ENCODE results near the gene DUXB. TPM values are rescaled to one million over a fixed set of nuclear protein-coding genes. Genes with fewer than 3 reads are reported as not detected.

DUXB gene
- not detected for total RNA-seq
- under 1 TPM in 1 of 2 donors, not detected in 1; 0.20 TPM for polyA plus RNA-seq (ENCODE audit: insufficient read length in 2 of 2)
- long read RNA-seq, donor 1 = 0 reads
- long read RNA-seq, donor 2 = 0 reads
- long read RNA-seq, donor 3 = 0 reads
- long read RNA-seq, donor 4 = 0 reads

GRCh38 chr16:75701361-75701760 is at the start of gene DUXB:
TSS of gene DUXB (minus strand) at chr16:75701461. CDS start at chr16:75701418, 43 bp downstream.
- no peaks in the 10 kb centered on the region for H3K9me3 ChIP-seq (ENCODE audit: control insufficient read depth, insufficient read depth, low read length)
- H3K4me1 ChIP-seq (ENCODE audit: control insufficient read depth, insufficient read depth, low read length) = no peaks in the 10 kb centered on the region
- no peaks in the 10 kb centered on the region for H3K36me3 ChIP-seq (ENCODE audit: control insufficient read depth, insufficient read depth, low read length)
- H3K27ac ChIP-seq (ENCODE audit: low read depth, low read length) = no peak within 1 kb of the TSS
- H3K27me3 ChIP-seq (ENCODE audit: control insufficient read depth, insufficient read depth, low read length) = no peaks in the 10 kb centered on the region
- 67% methylated on average over 1 of the region's 5 CpGs for WGBS (ENCODE audit: insufficient coverage)
- no peak within 1 kb of the TSS for H3K4me3 ChIP-seq (ENCODE audit: low read depth, low read length)
- DNase-seq (ENCODE audit: low read depth in 4 of 6, low spot score in 6 of 6) = no peak

- H3K9me3 ChIP-seq (ENCODE audit: control insufficient read depth, insufficient read depth, low read length) = no peaks in the 10 kb centered on the region
- no peak overlapping the region for H3K27ac ChIP-seq (ENCODE audit: low read depth, low read length)
- no peaks in the 10 kb centered on the region for H3K27me3 ChIP-seq (ENCODE audit: control insufficient read depth, insufficient read depth, low read length)
- no peak overlapping the region for H3K4me3 ChIP-seq (ENCODE audit: low read depth, low read length)
- H3K36me3 ChIP-seq (ENCODE audit: control insufficient read depth, insufficient read depth, low read length) = no peaks in the 10 kb centered on the region
- WGBS (ENCODE audit: insufficient coverage) = no CpG with 5 or more reads among the region's 3 CpGs
- no peaks in the 10 kb centered on the region for H3K4me1 ChIP-seq (ENCODE audit: control insufficient read depth, insufficient read depth, low read length)
- no peak for DNase-seq (ENCODE audit: low read depth in 4 of 6, low spot score in 6 of 6)
Observed at GRCh38 chr16:75750528-75750927, 49.3 kb upstream of the DUXB start.

- no CpG with 5 or more reads among the region's 3 CpGs for WGBS (ENCODE audit: insufficient coverage)
- no peaks in the 10 kb centered on the region for H3K4me1 ChIP-seq (ENCODE audit: control insufficient read depth, insufficient read depth, low read length)
- no peaks in the 10 kb centered on the region for H3K27me3 ChIP-seq (ENCODE audit: control insufficient read depth, insufficient read depth, low read length)
- no peaks in the 10 kb centered on the region for H3K36me3 ChIP-seq (ENCODE audit: control insufficient read depth, insufficient read depth, low read length)
- H3K9me3 ChIP-seq (ENCODE audit: control insufficient read depth, insufficient read depth, low read length) = peaks cover 6% of the 10 kb centered on the region
- no peak for DNase-seq (ENCODE audit: low read depth in 4 of 6, low spot score in 6 of 6)
- no peak overlapping the region for H3K4me3 ChIP-seq (ENCODE audit: low read depth, low read length)
- H3K27ac ChIP-seq (ENCODE audit: low read depth, low read length) = no peak overlapping the region
Observed at GRCh38 chr16:75746359-75746758, 45.1 kb upstream of the DUXB start.

DNA sequence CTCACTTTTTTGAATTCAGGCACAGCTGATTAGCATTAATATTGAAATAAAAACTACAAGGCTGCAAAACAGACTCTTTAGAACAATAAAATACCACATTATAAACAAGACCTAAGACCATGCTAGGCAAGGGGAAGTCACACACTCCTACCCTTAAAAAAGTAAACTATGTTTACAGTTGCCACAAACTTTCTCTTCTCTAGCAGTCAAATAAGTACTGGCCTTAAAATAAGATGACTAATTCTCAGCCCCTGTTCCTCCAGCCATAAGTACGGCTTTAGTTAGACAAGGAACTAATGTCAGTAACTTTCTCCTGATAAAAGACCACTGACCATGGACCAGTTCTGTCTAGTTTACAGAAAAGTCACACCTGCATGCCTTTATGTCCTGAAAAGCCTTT is 44.6 kb upstream of the DUXB start:
- peaks cover 6% of the 10 kb centered on the region for H3K9me3 ChIP-seq (ENCODE audit: control insufficient read depth, insufficient read depth, low read length)
- WGBS (ENCODE audit: insufficient coverage) = no CpG with 5 or more reads among the region's 1 CpG
- no peaks in the 10 kb centered on the region for H3K36me3 ChIP-seq (ENCODE audit: control insufficient read depth, insufficient read depth, low read length)
- H3K27ac ChIP-seq (ENCODE audit: low read depth, low read length) = no peak overlapping the region
- no peaks in the 10 kb centered on the region for H3K4me1 ChIP-seq (ENCODE audit: control insufficient read depth, insufficient read depth, low read length)
- no peaks in the 10 kb centered on the region for H3K27me3 ChIP-seq (ENCODE audit: control insufficient read depth, insufficient read depth, low read length)
- H3K4me3 ChIP-seq (ENCODE audit: low read depth, low read length) = no peak overlapping the region
- no peak for DNase-seq (ENCODE audit: low read depth in 4 of 6, low spot score in 6 of 6)

DNA sequence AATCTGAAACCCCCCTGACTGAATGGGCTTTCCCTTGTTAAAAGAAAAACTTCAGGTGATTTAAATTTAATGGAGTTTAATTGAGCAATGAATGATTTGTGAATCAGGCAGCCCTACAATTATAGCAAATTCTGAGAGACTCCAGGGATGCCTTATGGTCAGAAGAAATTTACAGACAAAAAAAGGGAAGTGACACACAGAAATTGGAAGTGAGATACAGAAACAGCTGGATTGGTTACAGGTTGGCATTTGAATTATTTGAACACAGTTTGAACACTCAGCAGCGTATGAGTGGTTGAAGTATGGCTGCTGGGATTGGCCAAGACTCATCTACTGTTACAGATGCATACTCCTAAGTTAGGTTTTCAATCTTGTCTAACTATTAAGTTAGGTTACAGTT is 44.0 kb upstream of the DUXB start:
- no peaks in the 10 kb centered on the region for H3K4me1 ChIP-seq (ENCODE audit: control insufficient read depth, insufficient read depth, low read length)
- peaks cover 6% of the 10 kb centered on the region for H3K9me3 ChIP-seq (ENCODE audit: control insufficient read depth, insufficient read depth, low read length)
- no peak overlapping the region for H3K27ac ChIP-seq (ENCODE audit: low read depth, low read length)
- WGBS (ENCODE audit: insufficient coverage) = no CpG with 5 or more reads among the region's 1 CpG
- H3K4me3 ChIP-seq (ENCODE audit: low read depth, low read length) = no peak overlapping the region
- no peaks in the 10 kb centered on the region for H3K27me3 ChIP-seq (ENCODE audit: control insufficient read depth, insufficient read depth, low read length)
- no peak for DNase-seq (ENCODE audit: low read depth in 4 of 6, low spot score in 6 of 6)
- H3K36me3 ChIP-seq (ENCODE audit: control insufficient read depth, insufficient read depth, low read length) = no peaks in the 10 kb centered on the region

- DNase-seq (ENCODE audit: low read depth in 4 of 6, low spot score in 6 of 6) = no peak
- Histone ChIP-seq H3K9me3 (ENCODE audit: control insufficient read depth, insufficient read depth, low read length) (peaks cover 6% of the 10 kb centered on the region), H3K27me3 (ENCODE audit: control insufficient read depth, insufficient read depth, low read length) (no peaks in the 10 kb centered on the region), H3K36me3 (ENCODE audit: control insufficient read depth, insufficient read depth, low read length) (no peaks in the 10 kb centered on the region), H3K4me3 (ENCODE audit: low read depth, low read length) (no peak overlapping the region), H3K4me1 (ENCODE audit: control insufficient read depth, insufficient read depth, low read length) (no peaks in the 10 kb centered on the region), H3K27ac (ENCODE audit: low read depth, low read length) (no peak overlapping the region)
- WGBS (ENCODE audit: insufficient coverage) = no CpG with 5 or more reads among the region's 1 CpG
Observed at GRCh38 chr16:75742424-75743047, 41.3 kb upstream of the DUXB start.

DNA sequence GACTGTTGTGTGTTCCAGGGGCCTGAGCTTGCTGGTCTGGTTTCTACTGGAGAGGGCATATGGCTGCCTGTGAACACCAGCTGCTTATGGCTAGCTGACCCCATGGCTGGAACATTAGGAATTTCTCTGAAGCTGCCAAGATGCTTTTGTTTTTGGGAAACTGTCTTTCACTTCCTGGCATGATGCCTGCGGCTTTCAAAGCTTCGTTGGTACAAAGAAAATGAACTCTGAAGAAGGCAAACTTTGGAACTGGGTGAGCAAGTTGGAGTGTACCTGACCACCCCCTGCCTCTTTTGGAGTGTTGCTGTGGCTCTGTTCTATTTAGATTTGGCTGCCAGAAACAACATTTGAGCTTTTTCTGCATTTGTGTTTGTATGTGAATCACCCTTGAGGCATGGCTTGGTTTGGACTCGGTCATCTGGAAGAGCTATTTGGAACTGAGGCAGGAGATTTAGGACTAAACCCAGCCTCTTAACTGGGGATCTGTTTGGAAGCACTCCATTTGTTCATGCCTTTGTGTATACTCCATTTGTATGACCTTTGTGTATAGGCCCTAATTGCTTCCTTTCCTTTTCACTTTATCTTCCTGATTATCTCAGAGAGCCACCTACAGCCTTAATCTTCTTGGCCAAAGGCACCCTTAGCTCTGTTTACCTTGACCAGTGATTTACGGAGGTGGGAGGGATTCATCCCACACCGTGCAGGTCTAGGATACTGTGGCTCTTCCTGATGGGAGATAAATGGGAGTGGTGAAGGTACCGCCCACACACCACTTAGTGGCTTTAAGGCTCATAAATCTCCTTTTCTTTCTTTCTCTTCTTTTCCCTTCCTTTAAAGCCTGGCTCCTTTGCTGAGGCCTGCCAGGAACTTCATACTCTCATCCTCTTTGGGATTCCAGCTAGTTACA is 32.3 kb upstream of the DUXB start:
- Histone ChIP-seq H3K27ac (ENCODE audit: low read depth, low read length) (peak overlapping the region; percentile 81), H3K27me3 (ENCODE audit: control insufficient read depth, insufficient read depth, low read length) (no peaks in the 10 kb centered on the region), H3K4me1 (ENCODE audit: control insufficient read depth, insufficient read depth, low read length) (peaks cover 6% of the 10 kb centered on the region), H3K4me3 (ENCODE audit: low read depth, low read length) (no peak overlapping the region), H3K36me3 (ENCODE audit: control insufficient read depth, insufficient read depth, low read length) (no peaks in the 10 kb centered on the region), H3K9me3 (ENCODE audit: control insufficient read depth, insufficient read depth, low read length) (no peaks in the 10 kb centered on the region)
- peak; percentile 48 to 91 (median 66) for DNase-seq (ENCODE audit: low read depth in 4 of 6, low spot score in 6 of 6)
- WGBS (ENCODE audit: insufficient coverage) = 17% methylated on average over 2 of the region's 6 CpGs

DNA sequence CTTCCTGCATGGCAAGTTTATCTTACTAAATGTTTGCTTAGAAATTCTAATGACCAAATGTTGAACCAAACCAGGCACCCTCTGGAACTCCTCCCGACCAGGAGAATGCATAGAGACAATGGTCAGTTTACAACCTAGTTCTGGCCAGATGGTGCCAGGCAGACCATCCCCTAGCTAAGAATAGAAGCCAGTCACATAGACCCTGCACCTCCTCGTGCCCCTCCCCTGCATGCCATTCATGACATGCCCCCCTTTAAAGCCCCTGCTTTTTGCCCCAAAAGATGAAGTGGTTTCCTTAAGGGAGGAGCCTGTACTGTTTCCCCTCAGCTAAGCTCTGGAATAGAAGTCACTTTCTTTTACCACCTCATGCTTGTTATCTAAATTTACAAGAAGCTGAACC is 31.6 kb upstream of the DUXB start:
- peak overlapping the region; percentile 81 for H3K27ac ChIP-seq (ENCODE audit: low read depth, low read length)
- no peaks in the 10 kb centered on the region for H3K36me3 ChIP-seq (ENCODE audit: control insufficient read depth, insufficient read depth, low read length)
- H3K4me3 ChIP-seq (ENCODE audit: low read depth, low read length) = no peak overlapping the region
- no peaks in the 10 kb centered on the region for H3K27me3 ChIP-seq (ENCODE audit: control insufficient read depth, insufficient read depth, low read length)
- peaks cover 6% of the 10 kb centered on the region for H3K4me1 ChIP-seq (ENCODE audit: control insufficient read depth, insufficient read depth, low read length)
- DNase-seq (ENCODE audit: low read depth in 4 of 6, low spot score in 6 of 6) = no peak
- 22% methylated on average over 2 of the region's 2 CpGs for WGBS (ENCODE audit: insufficient coverage)
- no peaks in the 10 kb centered on the region for H3K9me3 ChIP-seq (ENCODE audit: control insufficient read depth, insufficient read depth, low read length)

GRCh38 chr16:75727221-75727620 is 26.0 kb upstream of the DUXB start:
- H3K9me3 ChIP-seq (ENCODE audit: control insufficient read depth, insufficient read depth, low read length) = no peaks in the 10 kb centered on the region
- H3K4me3 ChIP-seq (ENCODE audit: low read depth, low read length) = no peak overlapping the region
- WGBS (ENCODE audit: insufficient coverage) = no CpG with 5 or more reads among the region's 3 CpGs
- H3K27me3 ChIP-seq (ENCODE audit: control insufficient read depth, insufficient read depth, low read length) = no peaks in the 10 kb centered on the region
- DNase-seq (ENCODE audit: low read depth in 4 of 6, low spot score in 6 of 6) = no peak
- H3K4me1 ChIP-seq (ENCODE audit: control insufficient read depth, insufficient read depth, low read length) = no peaks in the 10 kb centered on the region
- H3K36me3 ChIP-seq (ENCODE audit: control insufficient read depth, insufficient read depth, low read length) = no peaks in the 10 kb centered on the region
- H3K27ac ChIP-seq (ENCODE audit: low read depth, low read length) = no peak overlapping the region

All from spinal cord (tissue), 10 donors.